Caco-2 (cell line): ENCODE data around the gene PDK1. TPM values are rescaled to one million over a fixed set of nuclear protein-coding genes. Genes with fewer than 3 reads are reported as not detected.

ENCODE experiments used
- BruUV-seq: library from RNA; stranded (reverse); fragments of 400-500 nt; replicated peaks from 2 replicates; lab custom pipeline; 2021; lab: Mats Ljungman, UMichigan
- CTCF ChIA-PET: fragments of 300-600 bp; sonication (Branson Sonifier 250); formaldehyde crosslinking; loops from one replicate; lab custom pipeline; 2022; ENCODE audit warnings: antibody characterized with exemption; lab: Charles Lee
- POLR2A ChIA-PET: fragments of 300-600 bp; sonication (Branson Sonifier 250); formaldehyde crosslinking; loops from one replicate; lab custom pipeline; 2022; ENCODE audit warnings: antibody characterized with exemption; lab: Charles Lee
- DNase-seq, 2 experiments: peaks; one replicate each; pipeline versions ENCODE4 v3.0.0 to v3.0.0-alpha.2; 2020 to 2022
- H3K27me3 ChIP-seq: replicated peaks from 2 replicates; pipeline ENCODE4 v1.6.0; 2011; ENCODE audit warnings: low read length; ENCODE audit not compliant: control insufficient read depth, insufficient read depth
- H3K36me3 ChIP-seq: 2 replicates; pipeline ENCODE4 v1.5.1; 2011; ENCODE audit warnings: low read length; ENCODE audit not compliant: control insufficient read depth, insufficient read depth
- H3K4me1 ChIP-seq: fragments of 250-450 bp; sonication (Bioruptor Pico); 2 replicates; pipeline ENCODE4 v1.5.1; 2020; ENCODE audit warnings: mild to moderate bottlenecking
- H3K4me3 ChIP-seq: 2 replicates; pipeline ENCODE4 v1.5.1; 2011; ENCODE audit warnings: low read depth, mild to moderate bottlenecking, control low read depth, low read length
- H3K9me3 ChIP-seq: fragments of 250-450 bp; sonication (Bioruptor Pico); 2 replicates; pipeline ENCODE4 v1.5.1; 2020; ENCODE audit warnings: mild to moderate bottlenecking, moderate library complexity
- H3K27ac Mint-ChIP-seq: one replicate; pipeline ENCODE4 v1.8.0; 2022; ENCODE audit warnings: mixed read lengths; ENCODE audit not compliant: unreplicated experiment
- H3K27me3 Mint-ChIP-seq: one replicate; pipeline ENCODE4 v1.8.0; 2022; ENCODE audit warnings: mixed read lengths; ENCODE audit not compliant: insufficient read depth, unreplicated experiment
- H3K36me3 Mint-ChIP-seq: one replicate; pipeline ENCODE4 v1.8.0; 2022; ENCODE audit warnings: mild to moderate bottlenecking, mixed read lengths; ENCODE audit not compliant: insufficient read depth, unreplicated experiment
- H3K4me1 Mint-ChIP-seq: one replicate; pipeline ENCODE4 v1.8.0; 2022; ENCODE audit warnings: low read depth, mixed read lengths; ENCODE audit not compliant: unreplicated experiment
- H3K4me3 Mint-ChIP-seq: one replicate; pipeline ENCODE4 v1.8.0; 2022; ENCODE audit warnings: mild to moderate bottlenecking, moderate library complexity, mixed read lengths; ENCODE audit not compliant: unreplicated experiment
- H3K9me3 Mint-ChIP-seq: one replicate; pipeline ENCODE4 v1.8.0; 2022; ENCODE audit warnings: mixed read lengths; ENCODE audit not compliant: unreplicated experiment
- intact Hi-C: fragments of 100-400 bp; cut with micrococcal nuclease; formaldehyde crosslinking; loops from one replicate; pipeline ENCODE4 v1.10.0; 2022; ENCODE audit not compliant: unreplicated experiment
- total RNA-seq: library from RNA; stranded (reverse); gene quantifications from 2 replicates; pipeline ENCODE4 v1.2.3, GENCODE V29; 2022
- TF ChIP-seq, protein P1 (sequence below), 2 experiments: fragments of 200-600 bp in 1 of 2; IDR thresholded peaks; 1 replicate in 1 of 2; 2 replicates in 1 of 2; pipeline versions ENCODE4 v1.5.1 to v1.8.0; 2011 to 2022; ENCODE audit warnings: antibody characterized with exemption in 1 of 2, control low read depth in 1 of 2, inconsistent platforms in 1 of 2, low read depth in 1 of 2, low read length in 1 of 2, mild to moderate bottlenecking in 1 of 2, moderate library complexity in 1 of 2; ENCODE audit not compliant: insufficient read depth in 1 of 2, severe bottlenecking in 1 of 2, unreplicated experiment in 1 of 2

Gene PDK1
- total RNA-seq, 1 experiment from 2014 or later: 11.0 TPM

DNA sequence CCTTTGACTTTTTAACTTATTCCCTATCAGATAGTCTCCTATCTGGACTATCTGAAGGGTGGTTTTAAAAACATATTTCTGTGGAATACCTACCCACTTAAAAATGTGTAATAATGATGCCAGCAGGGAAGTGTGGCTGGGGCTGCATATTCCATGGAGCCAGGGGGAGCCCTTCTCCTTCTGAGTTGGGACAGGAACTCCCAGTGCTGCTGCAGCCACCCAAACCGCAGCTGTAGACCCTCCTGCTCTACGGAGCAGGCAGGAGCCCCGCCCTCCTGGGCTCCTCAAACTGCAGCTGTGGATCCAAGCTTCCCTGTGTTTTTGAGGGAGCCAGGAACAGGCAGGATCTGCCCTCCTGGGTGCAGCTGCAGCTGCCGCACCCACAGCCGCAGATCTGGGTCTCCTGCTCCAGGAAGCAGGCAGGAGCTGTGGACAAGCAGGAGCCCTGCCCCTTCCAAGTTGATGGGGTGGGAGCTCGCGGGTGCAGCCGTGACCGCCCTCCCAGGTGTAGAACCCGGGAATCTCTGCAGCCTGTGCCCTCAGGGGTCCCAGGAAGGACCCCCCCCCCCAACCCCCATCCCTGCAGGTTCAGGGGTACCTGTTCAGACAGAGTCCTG lies 57.8 kb downstream of the PDK1 start:
- BruUV-seq: no TSS peak
- TF ChIP-seq, protein P1, sequence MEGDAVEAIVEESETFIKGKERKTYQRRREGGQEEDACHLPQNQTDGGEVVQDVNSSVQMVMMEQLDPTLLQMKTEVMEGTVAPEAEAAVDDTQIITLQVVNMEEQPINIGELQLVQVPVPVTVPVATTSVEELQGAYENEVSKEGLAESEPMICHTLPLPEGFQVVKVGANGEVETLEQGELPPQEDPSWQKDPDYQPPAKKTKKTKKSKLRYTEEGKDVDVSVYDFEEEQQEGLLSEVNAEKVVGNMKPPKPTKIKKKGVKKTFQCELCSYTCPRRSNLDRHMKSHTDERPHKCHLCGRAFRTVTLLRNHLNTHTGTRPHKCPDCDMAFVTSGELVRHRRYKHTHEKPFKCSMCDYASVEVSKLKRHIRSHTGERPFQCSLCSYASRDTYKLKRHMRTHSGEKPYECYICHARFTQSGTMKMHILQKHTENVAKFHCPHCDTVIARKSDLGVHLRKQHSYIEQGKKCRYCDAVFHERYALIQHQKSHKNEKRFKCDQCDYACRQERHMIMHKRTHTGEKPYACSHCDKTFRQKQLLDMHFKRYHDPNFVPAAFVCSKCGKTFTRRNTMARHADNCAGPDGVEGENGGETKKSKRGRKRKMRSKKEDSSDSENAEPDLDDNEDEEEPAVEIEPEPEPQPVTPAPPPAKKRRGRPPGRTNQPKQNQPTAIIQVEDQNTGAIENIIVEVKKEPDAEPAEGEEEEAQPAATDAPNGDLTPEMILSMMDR (IDR thresholded peaks at IDR 0.05; ENCODE audit: insufficient read depth in 1 of 2, low read depth in 1 of 2, low read length in 1 of 2, severe bottlenecking in 1 of 2, unreplicated experiment in 1 of 2): no peak
- DNase-seq: no peak
- Mint-ChIP-seq H3K4me3 (no peak overlapping the region), H3K9me3 (no peaks in the 10 kb centered on the region), H3K36me3 (no peaks in the 10 kb centered on the region), H3K4me1 (peaks cover 4% of the 10 kb centered on the region), H3K27me3 (no peaks in the 10 kb centered on the region), H3K27ac (no peak overlapping the region)
- POLR2A ChIA-PET: no interaction called here
- no peaks in the 10 kb centered on the region for H3K27me3 ChIP-seq
- H3K4me1 ChIP-seq: no peaks in the 10 kb centered on the region
- no peaks in the 10 kb centered on the region for H3K36me3 ChIP-seq
- no peak overlapping the region for H3K4me3 ChIP-seq
- CTCF ChIA-PET: interaction anchor here (1.7 kb wide), 1 partner anchor 97 kb away, joined by 10 read pairs; no protein-coding TSS in a partner anchor
- no peaks in the 10 kb centered on the region for H3K9me3 ChIP-seq
- intact Hi-C loops: no loop called here

DNA sequence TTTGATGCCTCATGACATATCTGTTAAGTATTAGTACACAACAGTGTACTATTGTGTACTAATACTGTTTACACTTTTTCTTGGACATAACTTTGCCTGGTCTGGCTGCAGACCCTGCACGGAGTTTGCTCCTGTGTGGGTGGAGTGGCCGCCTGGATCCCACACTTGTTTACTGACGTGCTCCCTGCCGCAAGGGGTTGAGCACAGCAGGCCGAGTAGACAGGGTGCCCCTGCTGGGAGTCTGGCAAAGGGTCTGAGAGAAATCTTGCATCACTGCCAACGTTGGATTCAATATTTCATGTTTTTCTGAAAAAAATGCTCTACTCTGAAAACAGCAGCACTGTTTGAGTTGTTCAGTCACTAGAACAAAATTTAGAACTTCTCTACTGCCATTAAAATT lies 59.0 kb downstream of the PDK1 start:
- no TSS peak for BruUV-seq
- no peak overlapping the region for H3K4me3 ChIP-seq
- POLR2A ChIA-PET: no interaction called here
- H3K9me3 ChIP-seq: no peaks in the 10 kb centered on the region
- Mint-ChIP-seq H3K4me1 (peaks cover 4% of the 10 kb centered on the region), H3K27ac (no peak overlapping the region), H3K4me3 (no peak overlapping the region), H3K9me3 (no peaks in the 10 kb centered on the region), H3K27me3 (no peaks in the 10 kb centered on the region), H3K36me3 (no peaks in the 10 kb centered on the region)
- TF ChIP-seq, protein P1 (IDR thresholded peaks at IDR 0.05; ENCODE audit: insufficient read depth in 1 of 2, low read depth in 1 of 2, low read length in 1 of 2, severe bottlenecking in 1 of 2, unreplicated experiment in 1 of 2): no peak
- intact Hi-C loops: no loop called here
- DNase-seq: no peak
- CTCF ChIA-PET: interaction anchor here (0.5 kb wide), 1 partner anchor 75 kb away, joined by 3 read pairs; no protein-coding TSS in a partner anchor
- H3K36me3 ChIP-seq: no peaks in the 10 kb centered on the region
- H3K27me3 ChIP-seq: no peaks in the 10 kb centered on the region
- no peaks in the 10 kb centered on the region for H3K4me1 ChIP-seq

DNA sequence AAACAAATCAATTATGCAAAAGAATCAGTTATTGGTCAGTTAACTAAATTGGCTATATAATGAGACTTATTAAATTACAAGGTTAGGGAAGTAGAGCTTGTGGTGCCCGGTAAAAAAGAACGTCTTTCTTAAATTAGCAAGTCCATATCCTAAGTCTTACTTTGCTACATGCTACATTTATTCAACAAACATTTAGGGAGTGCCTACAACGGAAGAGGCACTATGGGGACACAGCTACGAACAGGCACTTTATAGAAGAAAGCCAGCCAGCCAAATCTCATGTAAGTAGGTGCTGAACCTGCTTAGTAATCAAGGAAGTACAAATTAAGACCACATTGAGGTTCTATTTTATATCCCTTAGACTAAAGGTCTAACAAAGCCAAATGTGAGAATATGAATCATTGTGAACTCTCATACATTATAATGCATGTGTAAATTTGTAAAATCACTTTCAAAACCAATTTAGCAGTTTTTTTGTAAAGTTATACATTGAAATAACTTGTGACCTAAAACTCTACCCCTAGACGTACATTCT lies 59.9 kb downstream of the PDK1 start:
- Histone ChIP-seq H3K9me3 (no peaks in the 10 kb centered on the region), H3K36me3 (no peaks in the 10 kb centered on the region), H3K4me1 (no peaks in the 10 kb centered on the region), H3K27me3 (no peaks in the 10 kb centered on the region), H3K4me3 (no peak overlapping the region)
- Mint-ChIP-seq H3K27ac (no peak overlapping the region), H3K4me1 (peaks cover 4% of the 10 kb centered on the region), H3K9me3 (no peaks in the 10 kb centered on the region), H3K36me3 (no peaks in the 10 kb centered on the region), H3K27me3 (no peaks in the 10 kb centered on the region), H3K4me3 (no peak overlapping the region)
- POLR2A ChIA-PET: no interaction called here
- intact Hi-C loops: no loop called here
- CTCF ChIA-PET: interaction anchor here (0.5 kb wide), 1 partner anchor 1003 kb away, joined by 9 read pairs; no protein-coding TSS in a partner anchor
- no peak for DNase-seq
- no TSS peak for BruUV-seq
- TF ChIP-seq, protein P1 (IDR thresholded peaks at IDR 0.05; ENCODE audit: insufficient read depth in 1 of 2, low read depth in 1 of 2, low read length in 1 of 2, severe bottlenecking in 1 of 2, unreplicated experiment in 1 of 2): no peak
